ENCODE data around the gene KLHL2. TPM values are rescaled to one million over a fixed set of nuclear protein-coding genes. Genes with fewer than 3 reads are reported as not detected.

KLHL2 gene
- polyA plus RNA-seq, 3 donors from 2014 or later: 2.6 to 4.0 (median 3.5) TPM

DNA sequence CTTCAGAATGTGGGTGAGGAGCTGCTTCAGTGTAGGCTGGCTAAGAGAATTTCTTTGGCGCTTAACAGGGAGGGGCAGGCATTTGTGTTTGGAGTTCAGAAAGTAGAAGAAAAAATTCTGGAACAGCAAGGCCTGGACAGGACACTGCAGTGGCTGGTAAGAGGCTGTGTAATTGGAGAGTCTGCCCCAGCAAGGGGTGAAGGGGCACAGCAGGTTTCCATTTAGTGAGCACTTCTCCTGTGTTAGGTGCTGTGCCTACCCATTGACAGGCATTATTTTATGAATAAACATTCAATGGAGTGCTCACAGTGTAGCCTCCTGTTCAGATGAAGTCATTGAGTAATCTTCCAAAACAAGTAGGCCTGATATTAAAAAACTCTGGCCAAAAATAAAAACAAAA is 160.8 kb downstream of the KLHL2 start:
- no peaks in the 10 kb centered on the region for H3K36me3 Mint-ChIP-seq
- peaks cover 0 to under 1% (median 0%) of the 10 kb centered on the region in 3 donors for H3K27me3 Mint-ChIP-seq (ENCODE audit: low read depth in 3 of 3)
- DNase-seq: no peak
- no peaks in the 10 kb centered on the region for H3K4me1 Mint-ChIP-seq
- no peaks in the 10 kb centered on the region for H3K9me3 Mint-ChIP-seq
- no peak overlapping the region for H3K4me3 Mint-ChIP-seq
- H3K27ac Mint-ChIP-seq: no peak overlapping the region

- H3K36me3 Mint-ChIP-seq: no peaks in the 10 kb centered on the region
- no peaks in the 10 kb centered on the region for H3K4me1 Mint-ChIP-seq
- no peaks in the 10 kb centered on the region for H3K9me3 Mint-ChIP-seq
- no peak overlapping the region for H3K4me3 Mint-ChIP-seq
- H3K27ac Mint-ChIP-seq: no peak overlapping the region
- DNase-seq: no peak
- peaks cover 0 to 4% (median 0%) of the 10 kb centered on the region in 3 donors for H3K27me3 Mint-ChIP-seq (ENCODE audit: low read depth in 3 of 3)
Observed at GRCh38 chr4:165368567-165368966, 161.2 kb downstream of the KLHL2 start.

GRCh38 chr4:165369522-165369921 is 162.2 kb downstream of the KLHL2 start:
- Mint-ChIP-seq H3K27me3 (ENCODE audit: low read depth in 3 of 3) (peaks cover 0 to 6% (median under 1%) of the 10 kb centered on the region in 3 donors), H3K27ac (no peak overlapping the region), H3K9me3 (no peaks in the 10 kb centered on the region), H3K4me3 (no peak overlapping the region), H3K4me1 (no peaks in the 10 kb centered on the region), H3K36me3 (no peaks in the 10 kb centered on the region)
- no peak for DNase-seq

DNA sequence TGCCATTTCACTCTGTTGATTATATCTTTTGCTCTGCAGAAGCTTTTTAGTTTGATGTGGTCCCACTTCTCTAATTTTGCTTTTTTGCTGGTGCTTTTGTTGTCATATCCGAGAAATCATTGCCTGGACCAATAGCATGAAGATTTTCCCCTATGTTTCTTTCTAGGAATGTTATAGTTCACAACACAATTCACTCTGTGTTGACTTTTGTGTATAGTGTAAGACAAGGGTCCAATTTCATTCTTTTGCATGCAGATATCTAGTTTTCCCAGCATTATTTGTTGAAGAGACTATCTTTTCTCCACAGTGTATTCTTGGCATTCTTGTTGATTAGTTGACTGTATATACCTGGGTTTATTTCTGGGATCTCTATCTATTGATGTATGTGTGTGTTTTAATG is 163.2 kb downstream of the KLHL2 start:
- peaks cover 3 to 7% (median 6%) of the 10 kb centered on the region in 3 donors for H3K27me3 Mint-ChIP-seq (ENCODE audit: low read depth in 3 of 3)
- H3K36me3 Mint-ChIP-seq: no peaks in the 10 kb centered on the region
- H3K4me1 Mint-ChIP-seq: no peaks in the 10 kb centered on the region
- no peak for DNase-seq
- no peak overlapping the region for H3K27ac Mint-ChIP-seq
- H3K9me3 Mint-ChIP-seq: no peaks in the 10 kb centered on the region
- H3K4me3 Mint-ChIP-seq: no peak overlapping the region

Other genes starting within 250 kb of the KLHL2 start
- gene TRIM61, start 229.9 kb upstream of the KLHL2 start, polyA plus RNA-seq: 1 to 10 TPM in 2 of 3 donors, not detected in 1; 1.8 to 2.5 TPM
- gene TRIM60, start 175.6 kb upstream of the KLHL2 start, polyA plus RNA-seq: not detected
- not detected for gene TRIM75, start 153.7 kb upstream of the KLHL2 start, polyA plus RNA-seq
- 10 to 100 TPM; 12.0 to 33.2 (median 26.0) TPM for gene TMEM192, start 94.7 kb upstream of the KLHL2 start, polyA plus RNA-seq
- 10 to 100 TPM; 22.2 to 23.8 (median 22.5) TPM for gene MSMO1, start 120.1 kb downstream of the KLHL2 start, polyA plus RNA-seq
- not detected for gene CPE, start 171.4 kb downstream of the KLHL2 start, polyA plus RNA-seq

Data from immature natural killer cell (primary cell).